Cardiac muscle cell (in vitro differentiated cells and primary cell): ENCODE results near the gene SCRT2. TPM values are rescaled to one million over a fixed set of nuclear protein-coding genes. Genes with fewer than 3 reads are reported as not detected.
"Not testable (repeated sequence)": the region's sequence is repeated elsewhere in the genome, so short reads cannot be mapped to it uniquely, and the experiment has no call there.

Experiments used
- DNase-seq, 2 donors: peaks; one replicate each; pipeline versions ENCODE4 v3.0.0 to v3.0.0-alpha.2; 2010 to 2017; ENCODE audit warnings: low read depth in 1 of 2, low spot score in 1 of 2
- H3K27ac ChIP-seq: fragments of 200-600 bp; sonication (generic); 2 replicates; pipeline ENCODE4 v1.5.1; 2016
- H3K27me3 ChIP-seq: fragments of 200-600 bp; sonication (generic); 2 replicates; pipeline ENCODE4 v1.6.0; 2016; ENCODE audit warnings: control low read depth
- H3K36me3 ChIP-seq: fragments of 200-600 bp; sonication (generic); 2 replicates; pipeline ENCODE4 v1.5.1; 2016; ENCODE audit warnings: control low read depth
- H3K4me1 ChIP-seq: fragments of 200-600 bp; sonication (generic); 2 replicates; pipeline ENCODE4 v1.8.1; 2017; ENCODE audit warnings: low read depth, mild to moderate bottlenecking, mixed run types
- H3K4me3 ChIP-seq: fragments of 200-600 bp; sonication (generic); 2 replicates; pipeline ENCODE4 v1.5.1; 2016; ENCODE audit warnings: mild to moderate bottlenecking
- H3K9me3 ChIP-seq: fragments of 200-600 bp; sonication (generic); 2 replicates; pipeline ENCODE4 v1.5.1; 2017; ENCODE audit warnings: low read depth, mild to moderate bottlenecking, control low read depth
- CTCF ChIP-seq: IDR thresholded peaks from 2 replicates; pipeline ENCODE4 v1.5.1; 2012; ENCODE audit warnings: low read depth, mild to moderate bottlenecking, low read length
- polyA plus RNA-seq: library from polyadenylated mRNA; unstranded; fragments of >200 nt; fragmentation: Nextera tagmentation; extraction: Ambion mirVana; gene quantifications from 2 replicates; pipeline ENCODE4 v1.2.1, GENCODE V29; 2016
- total RNA-seq: library from RNA; depleted of rRNA; stranded (reverse); fragments of >200 nt; gene quantifications from 2 replicates; pipeline ENCODE4 v1.2.3, GENCODE V29; 2016

The SCRT2 gene
- total and polyA plus RNA-seq, 2 experiments from 2014 or later, result not detected

- H3K27ac ChIP-seq, result no peak overlapping the region
These were observed 18.9 kb upstream of the SCRT2 start for GRCh38 chr20:694496-694895.

DNA sequence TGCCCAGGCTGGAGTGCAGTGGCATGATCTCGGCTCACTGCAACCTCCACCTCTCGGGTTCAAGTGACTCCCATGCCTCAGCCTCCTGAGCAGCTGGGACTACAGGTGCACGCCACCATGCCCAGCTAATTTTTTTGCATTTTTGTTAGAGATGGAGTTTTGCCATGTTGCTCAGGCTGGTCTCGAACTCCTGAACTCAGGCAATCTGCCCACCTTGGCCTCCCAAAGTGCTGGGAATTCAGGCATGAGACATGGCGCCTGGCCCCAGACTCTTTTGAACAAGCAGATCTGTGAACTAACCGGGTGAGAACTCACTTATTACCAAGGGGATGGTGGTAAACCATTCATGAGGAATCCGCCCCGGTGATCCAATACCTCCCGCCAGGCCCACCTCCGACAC is 18.2 kb upstream of the SCRT2 start:
- not testable (repeated sequence) for H3K27me3 ChIP-seq, DNase-seq, H3K36me3 ChIP-seq, H3K4me3 ChIP-seq, H3K4me1 ChIP-seq, H3K9me3 ChIP-seq, H3K27ac ChIP-seq

More at GRCh38 chr20:694496-694895, 18.9 kb upstream of the SCRT2 start:
- TF ChIP-seq CTCF, result no peak
- Histone ChIP-seq H3K9me3 (no peaks in the 10 kb centered on the region), H3K36me3 (no peaks in the 10 kb centered on the region), H3K4me1 (peaks cover under 1% of the 10 kb centered on the region), H3K27me3 (no peaks in the 10 kb centered on the region), H3K4me3 (no peak overlapping the region)
- no peak for DNase-seq

- Histone ChIP-seq H3K9me3 (no peaks in the 10 kb centered on the region), H3K36me3 (no peaks in the 10 kb centered on the region), H3K27me3 (no peaks in the 10 kb centered on the region), H3K27ac (no peak overlapping the region), H3K4me1 (no peaks in the 10 kb centered on the region), H3K4me3 (no peak overlapping the region)
- TF ChIP-seq CTCF, result no peak
- DNase-seq, result no peak
These were observed 16.4 kb upstream of the SCRT2 start for GRCh38 chr20:692044-692443.

- no peak for TF ChIP-seq CTCF
- no peak overlapping the region for H3K27ac ChIP-seq
- no peaks in the 10 kb centered on the region for H3K4me1 ChIP-seq
- no peaks in the 10 kb centered on the region for H3K36me3 ChIP-seq
- no peak for DNase-seq
- H3K27me3 ChIP-seq, result no peaks in the 10 kb centered on the region
- no peak overlapping the region for H3K4me3 ChIP-seq
- no peaks in the 10 kb centered on the region for H3K9me3 ChIP-seq
These were observed 14.3 kb upstream of the SCRT2 start for GRCh38 chr20:689947-690346.

- Histone ChIP-seq H3K27ac (no peak overlapping the region), H3K4me1 (no peaks in the 10 kb centered on the region), H3K27me3 (no peaks in the 10 kb centered on the region), H3K4me3 (no peak overlapping the region), H3K36me3 (no peaks in the 10 kb centered on the region), H3K9me3 (no peaks in the 10 kb centered on the region)
- TF ChIP-seq CTCF, result no peak
- no peak for DNase-seq
These were observed 13.7 kb upstream of the SCRT2 start for GRCh38 chr20:689348-689747.

DNA sequence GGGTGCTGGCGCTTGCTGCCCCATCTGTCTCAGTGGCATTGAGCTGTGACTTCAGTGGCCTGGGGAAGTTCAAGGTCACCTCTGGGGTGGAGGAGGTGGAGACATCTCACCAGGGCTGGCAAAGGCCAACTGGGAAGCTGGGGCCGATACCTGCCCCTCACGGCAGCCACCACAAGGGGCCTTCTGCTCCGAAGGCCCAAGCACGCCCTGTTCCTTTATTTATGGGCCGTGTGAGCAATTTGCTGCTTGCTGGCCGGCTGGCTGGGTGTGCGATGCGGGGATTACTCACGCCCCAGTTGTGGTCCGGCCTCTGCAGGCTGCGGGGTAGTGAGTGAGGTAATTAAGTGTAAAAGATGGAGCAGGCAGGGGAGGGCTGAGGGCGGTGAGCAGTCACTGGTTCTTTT is 13.2 kb upstream of the SCRT2 start:
- no peaks in the 10 kb centered on the region for H3K4me1 ChIP-seq
- H3K27ac ChIP-seq, result no peak overlapping the region
- DNase-seq, result no peak
- H3K4me3 ChIP-seq, result no peak overlapping the region
- no peak for TF ChIP-seq CTCF
- no peaks in the 10 kb centered on the region for H3K36me3 ChIP-seq
- no peaks in the 10 kb centered on the region for H3K27me3 ChIP-seq
- no peaks in the 10 kb centered on the region for H3K9me3 ChIP-seq
